Measurements from ENCODE around the gene PHAX. TPM values are rescaled to one million over a fixed set of nuclear protein-coding genes. Genes with fewer than 3 reads are reported as not detected.
"Not testable (repeated sequence)": the region's sequence is repeated elsewhere in the genome, so short reads cannot be mapped to it uniquely, and the experiment has no call there.

Gene PHAX
- total RNA-seq, 1 donor from 2014 or later: 25.1 TPM

GRCh38 chr5:126599971-126600630, 646 bp upstream of the PHAX start:
- Histone ChIP-seq H3K27ac (ENCODE audit: low read depth, low read length) (peak overlapping the region; percentile 67), H3K9ac (ENCODE audit: low read depth in 1 of 3, low read length in 3 of 3) (peak overlapping the region; percentile 86 to 95 (median 94)), H3K4me1 (ENCODE audit: control insufficient read depth in 3 of 3, insufficient read depth in 3 of 3, low read length in 3 of 3) (peaks cover 19 to 20% (median 20%) of the 10 kb centered on the region in 3 donors), H3K36me3 (ENCODE audit: control insufficient read depth in 3 of 3, insufficient read depth in 3 of 3, low read length in 3 of 3) (peaks cover 8 to 11% (median 11%) of the 10 kb centered on the region in 3 donors), H3K4me3 (ENCODE audit: low read length in 3 of 3) (peak overlapping the region; percentile 96 to 99 (median 96))
- not testable (repeated sequence) for H3K27me3 ChIP-seq (ENCODE audit: control insufficient read depth in 3 of 3, insufficient read depth in 3 of 3, low read length in 3 of 3); H3K9me3 ChIP-seq (ENCODE audit: control insufficient read depth in 3 of 3, low read length in 3 of 3)

DNA sequence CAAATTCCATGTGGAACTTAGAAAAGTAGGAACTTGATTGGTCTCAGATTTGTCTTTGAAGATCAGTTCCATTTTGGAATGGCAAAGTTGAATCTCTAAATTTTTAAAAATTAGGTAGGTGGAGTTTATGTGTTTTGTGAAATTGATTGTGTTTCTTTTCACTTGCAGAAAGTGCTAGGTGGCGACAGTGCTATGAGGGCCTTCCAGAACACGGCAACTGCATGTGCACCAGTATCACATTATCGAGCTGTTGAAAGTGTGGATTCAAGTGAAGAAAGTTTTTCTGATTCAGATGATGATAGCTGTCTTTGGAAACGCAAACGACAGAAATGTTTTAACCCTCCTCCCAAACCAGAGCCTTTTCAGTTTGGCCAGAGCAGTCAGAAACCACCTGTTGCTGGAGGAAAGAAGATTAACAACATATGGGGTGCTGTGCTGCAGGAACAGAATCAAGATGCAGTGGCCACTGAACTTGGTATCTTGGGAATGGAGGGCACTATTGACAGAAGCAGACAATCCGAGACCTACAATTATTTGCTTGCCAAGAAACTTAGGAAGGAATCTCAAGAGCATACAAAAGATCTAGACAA, 2.8 kb downstream of the PHAX start:
- H3K4me3 ChIP-seq (ENCODE audit: low read length in 3 of 3): no peak overlapping the region
- H3K4me1 ChIP-seq (ENCODE audit: control insufficient read depth in 3 of 3, insufficient read depth in 3 of 3, low read length in 3 of 3): peaks cover 26 to 29% (median 27%) of the 10 kb centered on the region in 3 donors
- H3K36me3 ChIP-seq (ENCODE audit: control insufficient read depth in 3 of 3, insufficient read depth in 3 of 3, low read length in 3 of 3): peaks cover 8 to 15% (median 14%) of the 10 kb centered on the region in 3 donors

DNA sequence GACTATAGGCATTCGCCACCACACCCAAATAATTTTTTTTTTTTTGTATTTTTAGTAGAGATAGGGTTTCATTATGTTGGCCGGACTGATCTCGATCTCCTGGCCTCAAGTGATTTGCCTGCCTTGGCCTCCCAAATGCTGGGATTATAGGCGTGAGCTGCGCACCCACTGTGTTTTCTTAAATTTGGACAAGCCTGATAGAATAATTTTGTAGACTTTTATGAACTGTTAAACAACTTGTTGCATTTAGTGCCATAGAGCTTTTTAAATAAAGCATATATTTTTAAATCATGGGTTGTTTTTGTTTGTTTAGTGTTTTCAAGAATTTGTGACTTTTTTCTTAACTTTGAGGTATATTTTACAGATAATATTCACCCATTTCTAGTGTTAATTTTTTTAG, 4.8 kb downstream of the PHAX start:
- peaks cover 8 to 25% (median 25%) of the 10 kb centered on the region in 3 donors for H3K36me3 ChIP-seq (ENCODE audit: control insufficient read depth in 3 of 3, insufficient read depth in 3 of 3, low read length in 3 of 3)
- H3K27me3 ChIP-seq (ENCODE audit: control insufficient read depth in 3 of 3, insufficient read depth in 3 of 3, low read length in 3 of 3): no peaks in the 10 kb centered on the region
- peak overlapping the region in 2 of 3 donors; percentile 45 to 47 for H3K9ac ChIP-seq (ENCODE audit: low read depth in 1 of 3, low read length in 3 of 3)
- H3K4me1 ChIP-seq (ENCODE audit: control insufficient read depth in 3 of 3, insufficient read depth in 3 of 3, low read length in 3 of 3): peaks cover 21 to 25% (median 24%) of the 10 kb centered on the region in 3 donors
- no peaks in the 10 kb centered on the region for H3K9me3 ChIP-seq (ENCODE audit: control insufficient read depth in 3 of 3, low read length in 3 of 3)
- H3K27ac ChIP-seq (ENCODE audit: low read depth, low read length): no peak overlapping the region
- H3K4me3 ChIP-seq (ENCODE audit: low read length in 3 of 3): no peak overlapping the region

More for the DNA sequence above, 2.8 kb downstream of the PHAX start:
- Histone ChIP-seq H3K9me3 (ENCODE audit: control insufficient read depth in 3 of 3, low read length in 3 of 3) (no peaks in the 10 kb centered on the region), H3K27ac (ENCODE audit: low read depth, low read length) (no peak overlapping the region), H3K9ac (ENCODE audit: low read depth in 1 of 3, low read length in 3 of 3) (no peak overlapping the region), H3K27me3 (ENCODE audit: control insufficient read depth in 3 of 3, insufficient read depth in 3 of 3, low read length in 3 of 3) (no peaks in the 10 kb centered on the region)

DNA sequence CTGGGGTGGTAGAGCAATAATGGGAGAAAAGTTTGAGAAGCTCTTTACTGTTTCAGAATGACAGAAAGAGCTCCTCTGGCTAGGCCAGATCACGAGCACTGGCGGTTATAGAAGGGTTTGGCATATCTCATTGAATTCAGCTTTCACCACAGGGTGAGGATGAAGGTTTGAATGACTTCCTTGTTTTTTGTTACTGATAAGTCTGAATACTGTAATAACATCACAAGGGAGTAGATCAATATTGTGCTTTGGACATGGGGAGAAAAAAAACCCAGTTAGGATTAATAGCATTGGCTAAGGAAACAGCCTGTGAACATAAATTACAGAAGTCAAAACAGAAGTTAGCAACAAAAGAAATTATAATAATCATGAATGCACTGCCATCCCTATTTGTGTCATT, 9.4 kb downstream of the PHAX start:
- Histone ChIP-seq H3K27me3 (ENCODE audit: control insufficient read depth in 3 of 3, insufficient read depth in 3 of 3, low read length in 3 of 3) (no peaks in the 10 kb centered on the region), H3K4me3 (ENCODE audit: low read length in 3 of 3) (no peak overlapping the region), H3K36me3 (ENCODE audit: control insufficient read depth in 3 of 3, insufficient read depth in 3 of 3, low read length in 3 of 3) (peaks cover 0 to 20% (median 20%) of the 10 kb centered on the region in 3 donors), H3K27ac (ENCODE audit: low read depth, low read length) (no peak overlapping the region), H3K4me1 (ENCODE audit: control insufficient read depth in 3 of 3, insufficient read depth in 3 of 3, low read length in 3 of 3) (peaks cover 8 to 9% (median 9%) of the 10 kb centered on the region in 3 donors), H3K9me3 (ENCODE audit: control insufficient read depth in 3 of 3, low read length in 3 of 3) (no peaks in the 10 kb centered on the region), H3K9ac (ENCODE audit: low read depth in 1 of 3, low read length in 3 of 3) (no peak overlapping the region)

DNA sequence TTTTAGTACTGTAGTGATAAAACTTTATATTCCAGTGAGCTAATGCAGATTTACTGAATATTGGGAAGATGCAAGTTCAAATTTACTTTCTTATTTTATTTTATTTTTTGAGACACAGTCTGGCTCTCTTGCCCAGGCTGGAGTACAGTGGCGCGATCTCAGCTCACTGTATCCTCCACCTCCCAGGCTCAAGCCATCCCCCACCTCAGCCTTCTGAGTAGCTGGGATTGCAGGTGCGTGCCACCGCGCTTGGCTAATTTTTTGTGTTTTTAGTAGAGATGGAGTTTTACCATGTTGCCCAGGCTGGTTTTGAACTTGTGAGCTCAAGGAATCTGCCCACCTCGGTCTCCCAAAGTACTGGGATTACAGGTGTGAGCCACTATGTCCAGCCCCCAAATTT, 9.9 kb downstream of the PHAX start:
- Histone ChIP-seq H3K4me1 (ENCODE audit: control insufficient read depth in 3 of 3, insufficient read depth in 3 of 3, low read length in 3 of 3) (peaks cover 4 to 7% (median 5%) of the 10 kb centered on the region in 3 donors), H3K36me3 (ENCODE audit: control insufficient read depth in 3 of 3, insufficient read depth in 3 of 3, low read length in 3 of 3) (peaks cover 0 to 17% (median 17%) of the 10 kb centered on the region in 3 donors)

GRCh38 chr5:126613941-126614592, 13.3 kb downstream of the PHAX start:
- Histone ChIP-seq H3K9me3 (ENCODE audit: control insufficient read depth in 3 of 3, low read length in 3 of 3) (no peaks in the 10 kb centered on the region), H3K27me3 (ENCODE audit: control insufficient read depth in 3 of 3, insufficient read depth in 3 of 3, low read length in 3 of 3) (no peaks in the 10 kb centered on the region), H3K36me3 (ENCODE audit: control insufficient read depth in 3 of 3, insufficient read depth in 3 of 3, low read length in 3 of 3) (peaks cover 10 to 26% (median 24%) of the 10 kb centered on the region in 3 donors), H3K4me1 (ENCODE audit: control insufficient read depth in 3 of 3, insufficient read depth in 3 of 3, low read length in 3 of 3) (peaks cover 0 to 3% (median 0%) of the 10 kb centered on the region in 3 donors), H3K4me3 (ENCODE audit: low read length in 3 of 3) (no peak overlapping the region), H3K27ac (ENCODE audit: low read depth, low read length) (no peak overlapping the region), H3K9ac (ENCODE audit: low read depth in 1 of 3, low read length in 3 of 3) (no peak overlapping the region)

More for the DNA sequence above, 9.9 kb downstream of the PHAX start:
- H3K27ac ChIP-seq (ENCODE audit: low read depth, low read length): no peak overlapping the region
- no peak overlapping the region for H3K4me3 ChIP-seq (ENCODE audit: low read length in 3 of 3)
- no peak overlapping the region for H3K9ac ChIP-seq (ENCODE audit: low read depth in 1 of 3, low read length in 3 of 3)
- no peaks in the 10 kb centered on the region for H3K9me3 ChIP-seq (ENCODE audit: control insufficient read depth in 3 of 3, low read length in 3 of 3)
- no peaks in the 10 kb centered on the region for H3K27me3 ChIP-seq (ENCODE audit: control insufficient read depth in 3 of 3, insufficient read depth in 3 of 3, low read length in 3 of 3)

DNA sequence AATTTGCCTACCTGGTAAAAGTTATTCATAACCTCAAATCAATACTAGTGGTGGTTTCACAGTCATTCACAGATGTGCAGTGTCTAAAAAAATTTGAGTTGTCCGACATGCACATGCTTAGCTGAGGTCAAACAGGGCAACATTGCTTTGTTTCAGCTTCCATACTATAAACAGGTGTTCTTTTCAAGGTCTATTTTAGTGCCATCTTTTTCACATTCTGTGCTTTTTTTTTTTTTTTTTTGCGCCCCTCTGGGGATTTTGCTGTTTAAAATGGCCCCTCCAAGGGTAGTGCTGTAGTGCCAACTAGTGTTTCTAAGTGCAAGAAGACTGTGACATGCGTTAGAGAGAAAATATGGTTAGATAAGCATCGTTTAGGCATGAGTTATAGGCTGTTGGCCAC, 14.5 kb downstream of the PHAX start:
- Histone ChIP-seq H3K4me3 (ENCODE audit: low read length in 3 of 3) (no peak overlapping the region), H3K27ac (ENCODE audit: low read depth, low read length) (no peak overlapping the region), H3K9me3 (ENCODE audit: control insufficient read depth in 3 of 3, low read length in 3 of 3) (no peaks in the 10 kb centered on the region), H3K27me3 (ENCODE audit: control insufficient read depth in 3 of 3, insufficient read depth in 3 of 3, low read length in 3 of 3) (no peaks in the 10 kb centered on the region), H3K4me1 (ENCODE audit: control insufficient read depth in 3 of 3, insufficient read depth in 3 of 3, low read length in 3 of 3) (peaks cover 0 to 3% (median 0%) of the 10 kb centered on the region in 3 donors), H3K9ac (ENCODE audit: low read depth in 1 of 3, low read length in 3 of 3) (no peak overlapping the region), H3K36me3 (ENCODE audit: control insufficient read depth in 3 of 3, insufficient read depth in 3 of 3, low read length in 3 of 3) (peaks cover 12 to 21% (median 18%) of the 10 kb centered on the region in 3 donors)

GRCh38 chr5:126617603-126618002, 16.9 kb downstream of the PHAX start:
- H3K36me3 ChIP-seq (ENCODE audit: control insufficient read depth in 3 of 3, insufficient read depth in 3 of 3, low read length in 3 of 3): peaks cover 12 to 20% (median 14%) of the 10 kb centered on the region in 3 donors
- H3K27me3 ChIP-seq (ENCODE audit: control insufficient read depth in 3 of 3, insufficient read depth in 3 of 3, low read length in 3 of 3); H3K9ac ChIP-seq (ENCODE audit: low read depth in 1 of 3, low read length in 3 of 3); H3K4me3 ChIP-seq (ENCODE audit: low read length in 3 of 3); H3K27ac ChIP-seq (ENCODE audit: low read depth, low read length); H3K9me3 ChIP-seq (ENCODE audit: control insufficient read depth in 3 of 3, low read length in 3 of 3); H3K4me1 ChIP-seq (ENCODE audit: control insufficient read depth in 3 of 3, insufficient read depth in 3 of 3, low read length in 3 of 3): not testable (repeated sequence)

- no peaks in the 10 kb centered on the region for H3K27me3 ChIP-seq (ENCODE audit: control insufficient read depth in 3 of 3, insufficient read depth in 3 of 3, low read length in 3 of 3)
- H3K9ac ChIP-seq (ENCODE audit: low read depth in 1 of 3, low read length in 3 of 3): no peak overlapping the region
- H3K27ac ChIP-seq (ENCODE audit: low read depth, low read length): no peak overlapping the region
- no peak overlapping the region for H3K4me3 ChIP-seq (ENCODE audit: low read length in 3 of 3)
- no peaks in the 10 kb centered on the region for H3K9me3 ChIP-seq (ENCODE audit: control insufficient read depth in 3 of 3, low read length in 3 of 3)
- peaks cover 0 to 3% (median 0%) of the 10 kb centered on the region in 3 donors for H3K4me1 ChIP-seq (ENCODE audit: control insufficient read depth in 3 of 3, insufficient read depth in 3 of 3, low read length in 3 of 3)
- H3K36me3 ChIP-seq (ENCODE audit: control insufficient read depth in 3 of 3, insufficient read depth in 3 of 3, low read length in 3 of 3): peaks cover 14 to 20% (median 15%) of the 10 kb centered on the region in 3 donors
Measured at GRCh38 chr5:126619781-126620180, 19.0 kb downstream of the PHAX start.

- H3K9me3 ChIP-seq (ENCODE audit: control insufficient read depth in 3 of 3, low read length in 3 of 3): no peaks in the 10 kb centered on the region
- no peak overlapping the region for H3K27ac ChIP-seq (ENCODE audit: low read depth, low read length)
- no peaks in the 10 kb centered on the region for H3K4me1 ChIP-seq (ENCODE audit: control insufficient read depth in 3 of 3, insufficient read depth in 3 of 3, low read length in 3 of 3)
- no peak overlapping the region for H3K4me3 ChIP-seq (ENCODE audit: low read length in 3 of 3)
- peaks cover 8 to 20% (median 12%) of the 10 kb centered on the region in 3 donors for H3K36me3 ChIP-seq (ENCODE audit: control insufficient read depth in 3 of 3, insufficient read depth in 3 of 3, low read length in 3 of 3)
- H3K27me3 ChIP-seq (ENCODE audit: control insufficient read depth in 3 of 3, insufficient read depth in 3 of 3, low read length in 3 of 3): no peaks in the 10 kb centered on the region
- H3K9ac ChIP-seq (ENCODE audit: low read depth in 1 of 3, low read length in 3 of 3): no peak overlapping the region
Measured at GRCh38 chr5:126624534-126624933, 23.8 kb downstream of the PHAX start.

All from skeletal muscle tissue (tissue), 4 donors.